Measurements from ENCODE around the gene NDST1.

- TF ChIP-seq, protein P1, sequence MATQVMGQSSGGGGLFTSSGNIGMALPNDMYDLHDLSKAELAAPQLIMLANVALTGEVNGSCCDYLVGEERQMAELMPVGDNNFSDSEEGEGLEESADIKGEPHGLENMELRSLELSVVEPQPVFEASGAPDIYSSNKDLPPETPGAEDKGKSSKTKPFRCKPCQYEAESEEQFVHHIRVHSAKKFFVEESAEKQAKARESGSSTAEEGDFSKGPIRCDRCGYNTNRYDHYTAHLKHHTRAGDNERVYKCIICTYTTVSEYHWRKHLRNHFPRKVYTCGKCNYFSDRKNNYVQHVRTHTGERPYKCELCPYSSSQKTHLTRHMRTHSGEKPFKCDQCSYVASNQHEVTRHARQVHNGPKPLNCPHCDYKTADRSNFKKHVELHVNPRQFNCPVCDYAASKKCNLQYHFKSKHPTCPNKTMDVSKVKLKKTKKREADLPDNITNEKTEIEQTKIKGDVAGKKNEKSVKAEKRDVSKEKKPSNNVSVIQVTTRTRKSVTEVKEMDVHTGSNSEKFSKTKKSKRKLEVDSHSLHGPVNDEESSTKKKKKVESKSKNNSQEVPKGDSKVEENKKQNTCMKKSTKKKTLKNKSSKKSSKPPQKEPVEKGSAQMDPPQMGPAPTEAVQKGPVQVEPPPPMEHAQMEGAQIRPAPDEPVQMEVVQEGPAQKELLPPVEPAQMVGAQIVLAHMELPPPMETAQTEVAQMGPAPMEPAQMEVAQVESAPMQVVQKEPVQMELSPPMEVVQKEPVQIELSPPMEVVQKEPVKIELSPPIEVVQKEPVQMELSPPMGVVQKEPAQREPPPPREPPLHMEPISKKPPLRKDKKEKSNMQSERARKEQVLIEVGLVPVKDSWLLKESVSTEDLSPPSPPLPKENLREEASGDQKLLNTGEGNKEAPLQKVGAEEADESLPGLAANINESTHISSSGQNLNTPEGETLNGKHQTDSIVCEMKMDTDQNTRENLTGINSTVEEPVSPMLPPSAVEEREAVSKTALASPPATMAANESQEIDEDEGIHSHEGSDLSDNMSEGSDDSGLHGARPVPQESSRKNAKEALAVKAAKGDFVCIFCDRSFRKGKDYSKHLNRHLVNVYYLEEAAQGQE (IDR thresholded peaks at IDR 0.05; ENCODE audit: low read depth, low read length), result no peak
- TF ChIP-seq, protein P2, sequence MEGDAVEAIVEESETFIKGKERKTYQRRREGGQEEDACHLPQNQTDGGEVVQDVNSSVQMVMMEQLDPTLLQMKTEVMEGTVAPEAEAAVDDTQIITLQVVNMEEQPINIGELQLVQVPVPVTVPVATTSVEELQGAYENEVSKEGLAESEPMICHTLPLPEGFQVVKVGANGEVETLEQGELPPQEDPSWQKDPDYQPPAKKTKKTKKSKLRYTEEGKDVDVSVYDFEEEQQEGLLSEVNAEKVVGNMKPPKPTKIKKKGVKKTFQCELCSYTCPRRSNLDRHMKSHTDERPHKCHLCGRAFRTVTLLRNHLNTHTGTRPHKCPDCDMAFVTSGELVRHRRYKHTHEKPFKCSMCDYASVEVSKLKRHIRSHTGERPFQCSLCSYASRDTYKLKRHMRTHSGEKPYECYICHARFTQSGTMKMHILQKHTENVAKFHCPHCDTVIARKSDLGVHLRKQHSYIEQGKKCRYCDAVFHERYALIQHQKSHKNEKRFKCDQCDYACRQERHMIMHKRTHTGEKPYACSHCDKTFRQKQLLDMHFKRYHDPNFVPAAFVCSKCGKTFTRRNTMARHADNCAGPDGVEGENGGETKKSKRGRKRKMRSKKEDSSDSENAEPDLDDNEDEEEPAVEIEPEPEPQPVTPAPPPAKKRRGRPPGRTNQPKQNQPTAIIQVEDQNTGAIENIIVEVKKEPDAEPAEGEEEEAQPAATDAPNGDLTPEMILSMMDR (IDR thresholded peaks at IDR 0.05), result no peak
- TF ChIP-seq RAD21 (IDR thresholded peaks at IDR 0.05; ENCODE audit: low read length), result no peak
- no peak for TF ChIP-seq GATA2 (CRISPR knock-in tag; IDR thresholded peaks at IDR 0.05)
- no peak for TF ChIP-seq JUND (IDR thresholded peaks at IDR 0.05)
- no peak for TF ChIP-seq TAF1 (IDR thresholded peaks at IDR 0.05; ENCODE audit: borderline replicate concordance, low read depth, low read length)
- no peak for TF ChIP-seq POLR2AphosphoS5 (IDR thresholded peaks at IDR 0.05; ENCODE audit: low read depth, low read length)
- TF ChIP-seq, protein P3, sequence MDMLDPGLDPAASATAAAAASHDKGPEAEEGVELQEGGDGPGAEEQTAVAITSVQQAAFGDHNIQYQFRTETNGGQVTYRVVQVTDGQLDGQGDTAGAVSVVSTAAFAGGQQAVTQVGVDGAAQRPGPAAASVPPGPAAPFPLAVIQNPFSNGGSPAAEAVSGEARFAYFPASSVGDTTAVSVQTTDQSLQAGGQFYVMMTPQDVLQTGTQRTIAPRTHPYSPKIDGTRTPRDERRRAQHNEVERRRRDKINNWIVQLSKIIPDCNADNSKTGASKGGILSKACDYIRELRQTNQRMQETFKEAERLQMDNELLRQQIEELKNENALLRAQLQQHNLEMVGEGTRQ (IDR thresholded peaks at IDR 0.05; ENCODE audit: borderline replicate concordance, low read depth, low read length), result no peak
- TF ChIP-seq USF1 (IDR thresholded peaks at IDR 0.05; ENCODE audit: borderline replicate concordance, low read depth), result no peak
- TF ChIP-seq RFX5 (IDR thresholded peaks at IDR 0.05; ENCODE audit: low read length), result no peak
- TF ChIP-seq, protein P4, sequence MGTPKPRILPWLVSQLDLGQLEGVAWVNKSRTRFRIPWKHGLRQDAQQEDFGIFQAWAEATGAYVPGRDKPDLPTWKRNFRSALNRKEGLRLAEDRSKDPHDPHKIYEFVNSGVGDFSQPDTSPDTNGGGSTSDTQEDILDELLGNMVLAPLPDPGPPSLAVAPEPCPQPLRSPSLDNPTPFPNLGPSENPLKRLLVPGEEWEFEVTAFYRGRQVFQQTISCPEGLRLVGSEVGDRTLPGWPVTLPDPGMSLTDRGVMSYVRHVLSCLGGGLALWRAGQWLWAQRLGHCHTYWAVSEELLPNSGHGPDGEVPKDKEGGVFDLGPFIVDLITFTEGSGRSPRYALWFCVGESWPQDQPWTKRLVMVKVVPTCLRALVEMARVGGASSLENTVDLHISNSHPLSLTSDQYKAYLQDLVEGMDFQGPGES (IDR thresholded peaks at IDR 0.05; ENCODE audit: low read depth, low read length), result no peak
- TF ChIP-seq GABPA (IDR thresholded peaks at IDR 0.05; ENCODE audit: low read depth), result no peak
- TF ChIP-seq SMC3 (IDR thresholded peaks at IDR 0.05; ENCODE audit: low read depth, low read length), result no peak
- TF ChIP-seq ELF1 (IDR thresholded peaks at IDR 0.05), result no peak
Observed at GRCh38 chr5:150500905-150501304, 7.0 kb upstream of the NDST1 start.
